Measurements from ENCODE around the gene UQCRQ.
"Not testable (repeated sequence)": the region's sequence is repeated elsewhere in the genome, so short reads cannot be mapped to it uniquely, and the experiment has no call there.

Gene UQCRQ

DNA sequence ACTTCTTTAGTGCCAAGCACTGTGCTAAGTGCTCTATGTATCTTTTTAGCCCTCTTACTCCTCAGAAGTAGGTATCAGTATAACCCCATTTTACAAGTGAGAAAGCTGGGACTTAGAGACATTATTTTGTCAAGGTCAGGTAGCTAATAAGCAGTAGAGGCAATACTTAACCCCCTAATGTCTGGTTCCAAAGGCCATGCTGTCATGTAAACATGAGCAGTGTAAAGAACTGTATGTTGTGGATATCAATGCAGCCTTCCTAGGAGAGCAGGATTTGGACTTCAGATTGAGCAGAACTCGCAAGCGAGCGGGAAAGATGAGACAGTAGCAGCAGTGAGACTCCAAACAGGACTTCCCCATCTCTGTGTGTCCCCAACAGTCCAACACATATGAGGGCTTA is 32.4 kb upstream of the UQCRQ start:
- no peak for DNase-seq

GRCh38 chr5:132836852-132837251 is 29.6 kb upstream of the UQCRQ start:
- no peak for DNase-seq

DNA sequence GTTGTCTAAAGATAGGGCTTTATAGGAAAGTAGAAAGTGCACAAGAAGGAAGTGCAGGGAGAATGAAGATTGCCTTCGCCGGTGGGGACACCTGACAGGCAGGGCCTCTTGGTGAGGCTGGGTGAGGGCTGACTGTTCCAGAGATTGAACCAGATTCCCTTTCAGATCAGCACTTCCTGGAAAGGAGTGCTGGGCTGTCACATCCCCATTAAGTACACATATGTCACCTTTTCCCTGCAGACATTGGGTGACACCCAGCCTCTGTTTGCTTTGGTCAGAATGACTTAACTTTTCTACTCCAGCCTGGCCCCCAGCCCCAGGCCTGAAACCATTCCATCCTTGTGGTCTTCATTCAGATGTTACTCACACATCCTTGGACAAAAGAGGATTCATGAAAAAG is 28.6 kb upstream of the UQCRQ start:
- DNase-seq = no peak

GRCh38 chr5:132838516-132839282 is 27.7 kb upstream of the UQCRQ start:
- DNase-seq = no peak

DNA sequence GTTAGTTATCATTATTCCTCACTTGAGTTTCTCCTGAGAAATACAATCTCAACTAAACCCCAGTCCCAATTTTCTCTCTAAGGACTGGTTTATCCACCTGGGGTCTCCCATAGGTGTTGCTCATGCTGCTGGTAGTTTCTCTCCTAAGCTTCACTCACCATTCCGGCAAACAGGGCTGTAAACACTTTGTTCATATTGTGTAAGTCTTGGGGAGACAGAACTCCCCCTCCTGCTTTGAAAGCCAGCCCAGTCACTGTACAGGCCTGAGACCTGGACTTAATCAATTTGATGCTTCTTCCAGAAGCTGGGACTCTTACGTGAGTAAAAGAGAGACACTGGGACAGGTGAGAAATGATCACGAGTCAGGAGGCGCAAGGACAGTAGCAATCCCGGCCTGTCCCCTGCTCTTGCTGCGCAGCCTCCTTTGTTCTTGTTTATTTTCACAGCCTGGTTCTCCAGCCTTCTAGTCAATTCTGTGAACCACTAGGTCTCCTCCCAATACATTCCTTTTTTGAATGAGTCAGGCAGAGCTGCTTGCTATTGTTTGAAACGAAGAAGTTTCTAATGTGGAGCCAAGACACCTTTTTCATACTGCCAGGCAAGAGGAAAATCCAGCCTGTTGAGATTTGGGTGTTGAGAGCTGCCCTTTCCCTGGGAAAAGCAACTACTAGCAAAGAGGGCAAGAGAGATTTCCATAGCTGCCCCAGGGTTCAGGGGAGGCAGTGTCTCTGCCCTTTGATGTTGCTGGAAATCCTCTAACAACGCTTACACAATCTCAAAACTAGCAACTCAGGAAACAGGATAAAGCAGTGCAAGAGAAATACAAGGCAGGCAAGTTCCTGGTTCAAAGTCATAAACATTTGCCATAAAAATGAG is 26.8 kb upstream of the UQCRQ start:
- DNase-seq = no peak

DNA sequence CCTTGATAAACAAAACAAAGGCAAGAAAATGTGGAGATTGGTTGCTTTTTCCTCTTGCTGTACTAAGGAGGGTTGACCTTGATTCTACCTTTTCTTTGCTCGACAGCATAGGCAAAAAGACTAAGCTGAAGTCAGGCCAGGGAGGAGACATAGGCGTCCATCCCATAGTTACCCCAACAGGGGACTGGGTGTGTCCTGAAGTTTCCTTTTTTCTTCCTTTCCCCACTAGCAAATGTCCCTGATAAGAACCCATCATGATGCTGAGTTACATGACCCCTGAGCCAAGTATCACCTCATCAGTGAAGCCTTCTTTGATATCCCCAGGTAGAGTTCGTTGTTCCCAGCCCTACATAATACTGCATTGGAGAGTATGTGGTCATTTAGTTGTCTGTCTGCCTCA is 26.1 kb upstream of the UQCRQ start:
- DNase-seq = no peak

GRCh38 chr5:132840896-132841295 is 25.5 kb upstream of the UQCRQ start:
- DNase-seq = no peak

DNA sequence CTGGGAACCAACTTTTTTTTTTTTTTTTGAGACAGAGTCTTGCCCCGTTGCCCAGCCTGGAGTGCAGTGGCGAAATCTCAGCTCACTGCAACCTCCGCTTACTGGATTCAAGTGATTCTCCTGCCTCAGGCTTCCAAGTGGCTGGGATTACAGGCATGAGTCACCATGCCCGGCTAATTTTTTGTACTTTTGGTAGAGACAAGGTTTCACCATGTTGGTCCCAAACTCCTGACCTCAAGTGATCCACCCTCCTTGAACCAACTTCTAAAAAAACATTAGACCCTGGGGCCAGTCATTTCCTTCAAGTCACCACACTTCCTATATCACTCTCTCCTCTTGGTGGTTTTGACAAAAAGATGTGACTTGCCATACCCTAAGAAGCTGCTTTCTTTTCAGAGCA is 25.1 kb upstream of the UQCRQ start:
- no peak for DNase-seq

DNA sequence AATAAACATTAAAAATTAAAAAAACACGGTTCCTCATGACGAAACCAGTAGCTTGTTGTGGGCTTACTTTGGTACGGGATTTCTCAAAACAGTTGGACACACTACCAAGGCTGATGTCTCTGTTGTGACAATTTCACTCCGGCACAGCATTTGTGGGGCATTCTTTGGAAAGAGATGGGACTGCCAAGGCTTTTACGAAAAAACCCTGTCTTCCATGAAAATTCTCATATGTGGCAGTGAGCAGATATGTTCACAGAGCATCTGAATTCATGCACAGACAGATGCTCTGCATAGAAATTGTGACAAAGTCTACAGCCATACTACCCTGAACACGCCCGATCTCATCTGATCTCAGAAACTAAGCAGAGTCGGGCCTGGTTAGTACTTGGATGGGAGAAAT is 18.2 kb upstream of the UQCRQ start:
- DNase-seq = no peak

DNA sequence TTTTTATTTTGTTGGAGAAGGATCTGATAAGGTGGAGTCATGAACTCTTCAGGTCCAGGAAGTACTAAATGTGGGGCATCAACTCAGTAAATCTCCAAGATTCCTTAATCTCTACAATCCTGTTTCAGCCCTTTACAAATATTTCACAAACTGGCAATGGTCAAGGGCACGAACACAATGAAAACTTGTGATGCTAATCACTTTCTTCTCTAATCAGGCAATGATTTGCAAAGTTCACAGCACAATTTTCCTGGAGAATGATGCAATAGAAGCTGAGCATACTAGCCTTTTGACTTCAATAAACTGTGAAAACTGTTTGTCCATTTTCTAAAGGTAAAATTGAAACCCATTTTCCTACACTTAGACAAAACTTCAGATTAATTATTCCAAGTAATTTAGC is 17.1 kb upstream of the UQCRQ start:
- no peak for DNase-seq

GRCh38 chr5:132850066-132850465 is 16.4 kb upstream of the UQCRQ start:
- no peak for DNase-seq

- DNase-seq = no peak
These were observed 13.1 kb upstream of the UQCRQ start for GRCh38 chr5:132853323-132853722.

DNA sequence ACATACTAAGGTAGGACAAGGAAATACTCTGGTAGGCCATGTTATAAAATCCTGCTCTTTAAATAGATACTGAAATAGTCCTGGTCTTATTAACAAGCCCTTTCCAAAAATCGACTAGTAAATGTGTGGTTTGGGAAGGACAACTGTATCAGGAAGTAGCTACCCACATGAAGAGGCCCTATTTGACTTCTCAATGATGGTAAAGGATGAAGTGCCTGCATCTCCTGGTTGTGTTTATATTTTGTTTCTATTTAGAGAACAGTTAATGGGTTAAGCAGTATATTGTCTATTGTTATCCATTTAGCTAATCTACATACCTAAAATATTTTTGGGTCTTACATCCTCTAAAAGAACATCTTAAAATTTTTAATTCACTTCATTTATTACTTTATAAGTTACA is 12.7 kb upstream of the UQCRQ start:
- no peak for DNase-seq

- DNase-seq = no peak
These were observed 12.1 kb upstream of the UQCRQ start for GRCh38 chr5:132854301-132854700.

- not testable (repeated sequence) for DNase-seq
These were observed 11.4 kb upstream of the UQCRQ start for GRCh38 chr5:132854992-132855391.

GRCh38 chr5:132856011-132856410 is 10.4 kb upstream of the UQCRQ start:
- no peak for DNase-seq

- DNase-seq = no peak
These were observed 6.5 kb upstream of the UQCRQ start for GRCh38 chr5:132859889-132860437.

DNA sequence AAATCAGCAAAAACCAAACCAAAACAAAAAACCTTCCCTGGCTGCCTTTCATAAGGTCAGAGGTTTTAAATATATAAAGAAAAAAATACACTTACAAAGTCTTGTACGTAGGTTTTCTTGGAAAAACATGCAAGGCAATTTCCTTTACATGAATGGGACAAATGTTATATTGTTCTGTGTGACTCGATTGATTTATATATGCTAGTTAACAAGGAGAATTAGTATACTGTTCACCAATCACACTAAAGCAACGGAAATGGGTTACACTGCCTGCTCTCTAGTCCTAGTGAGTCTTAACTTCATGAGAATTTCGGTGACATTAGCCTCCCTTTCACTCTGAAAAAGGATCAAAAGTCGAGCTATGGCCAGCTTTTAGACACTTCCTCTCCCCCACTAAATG is 5.7 kb upstream of the UQCRQ start:
- no peak for DNase-seq

GRCh38 chr5:132865668-132866341 is 637 bp upstream of the UQCRQ start:
- DNase-seq = peak in 1 of 2 donors; percentile 35

DNA sequence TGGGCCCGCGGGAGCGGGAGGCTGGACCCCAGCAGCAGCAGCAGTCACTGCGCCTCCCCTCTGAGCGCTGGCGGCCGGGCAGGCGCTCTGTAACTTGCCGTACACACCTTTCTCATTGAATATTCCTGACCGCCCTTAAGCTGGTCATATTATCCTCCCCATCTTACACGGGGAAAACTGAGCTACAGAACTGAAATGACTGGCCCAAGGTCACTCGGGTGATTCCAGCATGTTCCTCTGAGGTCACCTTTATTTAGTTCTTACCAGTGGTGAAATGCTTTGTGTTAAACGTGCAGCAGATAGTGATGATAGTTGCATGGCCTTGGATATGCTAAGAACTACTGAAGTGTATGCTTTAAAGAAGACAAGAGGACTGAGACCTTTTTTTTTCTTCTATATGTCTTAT is 607 bp downstream of the UQCRQ start:
- DNase-seq = no peak

GRCh38 chr5:132868754-132869153 is 2.3 kb downstream of the UQCRQ start:
- no peak for DNase-seq

DNA sequence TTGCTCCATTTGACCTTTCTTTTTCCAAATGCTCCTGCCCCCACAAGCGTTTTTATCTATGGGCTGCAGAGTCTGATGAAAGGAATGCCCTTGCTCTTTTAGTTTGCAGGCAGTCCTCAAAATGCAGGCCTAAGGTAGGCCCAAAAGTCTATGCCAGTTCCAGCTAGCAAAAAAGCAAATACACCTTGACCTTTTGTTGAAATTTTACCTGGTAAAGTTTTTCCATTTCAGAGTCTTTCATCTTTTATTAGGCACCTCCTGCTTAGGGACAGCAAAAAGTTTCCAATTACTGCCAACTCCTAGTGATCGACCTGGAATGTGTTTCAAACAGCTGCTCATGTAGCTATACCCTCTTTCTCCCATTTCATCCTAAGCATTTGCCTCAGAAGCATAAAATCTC is 4.4 kb downstream of the UQCRQ start:
- no peak for DNase-seq
